Stomach (tissue), 4 donors: ENCODE measurements around the gene HSPBAP1.

Experiments
- EP300 ChIP-seq: sonication (generic); formaldehyde crosslinking; IDR thresholded peaks from one replicate; pipeline ENCODE4 v1.6.1; 2017; ENCODE audit warnings: antibody characterized with exemption
- TF ChIP-seq, protein P1 (sequence below), 7 experiments: fragments of 450-650 bp in 4 of 7; fragments of 200-600 bp in 3 of 7; sonication (generic) in 3 of 7; IDR thresholded peaks; one replicate each; pipeline ENCODE4 v1.5.1; 2016 to 2019; ENCODE audit warnings: antibody characterized with exemption in 7 of 7, control low read depth in 2 of 7, mild to moderate bottlenecking in 1 of 7

DNA sequence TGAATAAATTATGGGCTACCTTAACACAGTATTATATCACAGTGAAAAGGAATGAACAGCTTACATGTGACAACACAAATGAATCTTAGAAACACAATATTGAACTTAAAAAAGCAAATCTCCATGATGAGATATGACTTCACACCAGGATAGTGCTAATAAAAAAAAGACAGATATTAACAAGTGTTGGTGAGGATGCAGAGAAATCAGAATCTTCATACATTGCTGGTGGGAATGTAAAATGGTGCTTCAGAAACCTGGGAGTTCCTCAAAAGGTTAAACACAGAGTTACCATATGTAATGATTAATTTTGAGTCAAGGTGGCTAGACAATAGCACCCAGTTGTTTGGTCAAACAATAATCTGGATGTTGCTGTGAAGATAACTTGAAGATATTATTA, 51.4 kb downstream of the HSPBAP1 start:
- TF ChIP-seq, protein P1, sequence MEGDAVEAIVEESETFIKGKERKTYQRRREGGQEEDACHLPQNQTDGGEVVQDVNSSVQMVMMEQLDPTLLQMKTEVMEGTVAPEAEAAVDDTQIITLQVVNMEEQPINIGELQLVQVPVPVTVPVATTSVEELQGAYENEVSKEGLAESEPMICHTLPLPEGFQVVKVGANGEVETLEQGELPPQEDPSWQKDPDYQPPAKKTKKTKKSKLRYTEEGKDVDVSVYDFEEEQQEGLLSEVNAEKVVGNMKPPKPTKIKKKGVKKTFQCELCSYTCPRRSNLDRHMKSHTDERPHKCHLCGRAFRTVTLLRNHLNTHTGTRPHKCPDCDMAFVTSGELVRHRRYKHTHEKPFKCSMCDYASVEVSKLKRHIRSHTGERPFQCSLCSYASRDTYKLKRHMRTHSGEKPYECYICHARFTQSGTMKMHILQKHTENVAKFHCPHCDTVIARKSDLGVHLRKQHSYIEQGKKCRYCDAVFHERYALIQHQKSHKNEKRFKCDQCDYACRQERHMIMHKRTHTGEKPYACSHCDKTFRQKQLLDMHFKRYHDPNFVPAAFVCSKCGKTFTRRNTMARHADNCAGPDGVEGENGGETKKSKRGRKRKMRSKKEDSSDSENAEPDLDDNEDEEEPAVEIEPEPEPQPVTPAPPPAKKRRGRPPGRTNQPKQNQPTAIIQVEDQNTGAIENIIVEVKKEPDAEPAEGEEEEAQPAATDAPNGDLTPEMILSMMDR (IDR thresholded peaks at IDR 0.05): no peak
- no peak for TF ChIP-seq EP300
